Stimulated activated CD4-positive, alpha-beta T cell treated with anti-CD3 and anti-CD28 coated beads, Interleukin-15, amount 100 ng/mL, for 24 hours (primary cell): Measurements from ENCODE around the gene EPS8L3.
"Not testable (repeated sequence)": the region's sequence is repeated elsewhere in the genome, so short reads cannot be mapped to it uniquely, and the experiment has no call there.

Experiments used
- DNase-seq: peaks from one replicate; pipeline ENCODE4 v3.0.0-alpha.2; 2020

EPS8L3 gene

GRCh38 chr1:109761227-109762038 lies 2.3 kb downstream of the EPS8L3 start:
- DNase-seq: no peak

DNA sequence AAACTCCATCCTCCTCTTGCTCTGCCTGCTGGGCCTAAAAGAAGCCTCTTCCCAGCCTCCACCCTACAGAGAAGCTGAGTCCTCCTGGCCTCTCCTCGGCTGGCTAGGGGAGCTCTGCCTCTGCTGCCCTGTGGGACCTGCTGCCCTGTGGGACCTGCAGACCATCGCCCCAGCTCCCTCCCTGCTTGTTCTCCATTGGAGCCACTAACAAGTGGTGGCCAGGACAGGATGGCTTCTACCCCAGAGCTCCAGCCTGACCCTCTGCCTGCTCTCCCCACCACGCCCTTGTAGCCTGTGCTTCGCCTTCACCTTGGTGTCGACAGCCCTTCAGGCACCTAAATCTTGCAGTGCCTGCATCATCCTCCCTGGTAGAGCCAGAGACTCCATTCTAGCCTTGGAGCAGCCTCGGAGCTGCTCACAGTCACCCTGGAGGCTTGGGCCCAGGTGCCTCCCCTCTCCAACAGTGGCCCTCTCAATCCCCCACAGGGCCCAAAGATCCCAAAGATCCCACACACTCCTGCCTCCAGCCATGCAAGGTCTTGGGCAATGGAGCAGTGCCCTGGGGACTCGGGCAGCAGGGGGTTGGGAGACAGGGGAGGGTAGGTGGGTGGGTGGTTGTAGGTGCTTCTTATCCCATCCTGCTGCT lies 3.0 kb downstream of the EPS8L3 start:
- DNase-seq: no peak

- DNase-seq: no peak
These were observed 4.0 kb downstream of the EPS8L3 start for GRCh38 chr1:109759513-109760334.

DNA sequence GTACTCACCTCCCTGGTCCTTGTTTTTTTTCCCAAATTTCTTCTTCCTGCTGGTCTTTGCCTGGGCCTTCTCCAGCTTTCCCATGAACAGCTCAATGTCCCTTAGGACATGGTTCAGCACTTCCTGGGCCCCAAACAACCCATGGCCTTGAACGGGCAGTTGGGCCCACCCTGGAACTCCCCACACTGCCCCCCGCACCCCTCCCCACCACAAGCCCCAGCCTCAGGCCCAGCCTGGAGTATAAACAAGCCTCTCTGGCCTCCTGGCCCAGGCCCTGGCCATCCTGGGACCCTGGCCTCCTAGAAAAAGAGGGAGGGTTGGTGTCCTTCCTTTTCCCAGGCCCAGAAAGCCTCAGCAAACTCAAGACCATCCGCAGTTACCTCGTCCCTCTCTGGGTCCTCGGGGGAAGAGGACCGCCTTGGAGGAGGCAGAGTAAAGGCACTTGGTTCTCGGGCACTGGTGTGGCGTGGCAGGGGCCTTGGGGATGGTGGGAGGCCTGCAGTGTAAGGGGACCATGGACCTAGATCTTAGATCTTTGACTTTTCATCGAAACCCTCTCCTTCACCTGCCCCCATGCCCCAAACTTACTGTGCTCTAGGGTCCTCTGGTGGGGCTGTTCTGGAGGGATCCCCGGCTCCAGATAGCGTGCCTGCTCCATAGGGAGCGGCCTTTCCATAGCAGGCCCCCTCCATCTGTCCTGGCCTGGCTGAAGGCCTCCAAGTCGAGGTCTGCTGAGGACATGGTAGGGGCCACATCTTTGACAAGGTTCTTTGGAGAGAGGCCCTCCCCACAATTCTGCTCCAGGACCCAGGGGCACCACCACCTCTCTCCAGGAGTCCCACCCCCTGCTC lies 5.6 kb downstream of the EPS8L3 start:
- DNase-seq: no peak

GRCh38 chr1:109756848-109757521 lies 6.7 kb downstream of the EPS8L3 start:
- DNase-seq: no peak

DNA sequence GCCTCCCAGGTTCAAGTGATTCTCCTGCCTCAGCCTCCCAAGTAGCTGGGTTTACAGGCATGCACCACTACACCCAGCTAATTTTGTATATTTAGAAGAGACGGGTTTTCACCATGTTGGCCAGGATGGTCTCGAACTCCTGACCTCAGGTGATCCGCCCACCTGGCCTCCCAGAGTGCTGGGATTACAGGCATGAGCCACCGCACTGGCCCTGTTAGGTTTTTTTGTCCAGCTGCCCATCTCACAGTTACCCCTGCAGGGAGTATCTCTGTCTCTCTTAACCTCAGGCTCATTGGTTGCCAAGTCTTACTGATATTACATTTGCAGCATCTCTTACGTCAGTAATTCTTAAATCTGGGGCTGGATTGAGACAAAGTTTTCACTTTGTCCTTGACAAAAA lies 7.4 kb downstream of the EPS8L3 start:
- DNase-seq: not testable (repeated sequence)

DNA sequence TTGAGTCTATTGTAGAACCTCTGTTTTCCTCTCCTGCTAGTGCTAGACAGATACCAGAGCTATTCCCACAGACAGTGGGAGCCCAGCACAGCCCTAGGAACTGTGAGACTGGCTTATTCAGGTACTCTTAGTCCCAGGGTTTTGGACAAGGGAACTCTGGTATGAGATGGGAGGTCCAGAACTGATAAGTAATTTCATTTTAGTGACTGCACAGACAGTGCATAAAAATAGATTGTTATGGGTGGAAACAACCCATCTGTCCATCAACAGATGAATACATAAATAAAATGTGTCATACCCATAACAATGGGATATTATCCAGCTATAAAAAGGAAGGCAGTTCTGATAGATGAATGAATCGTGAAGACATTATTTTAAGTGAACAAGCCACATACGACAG lies 9.0 kb downstream of the EPS8L3 start:
- DNase-seq: no peak

DNA sequence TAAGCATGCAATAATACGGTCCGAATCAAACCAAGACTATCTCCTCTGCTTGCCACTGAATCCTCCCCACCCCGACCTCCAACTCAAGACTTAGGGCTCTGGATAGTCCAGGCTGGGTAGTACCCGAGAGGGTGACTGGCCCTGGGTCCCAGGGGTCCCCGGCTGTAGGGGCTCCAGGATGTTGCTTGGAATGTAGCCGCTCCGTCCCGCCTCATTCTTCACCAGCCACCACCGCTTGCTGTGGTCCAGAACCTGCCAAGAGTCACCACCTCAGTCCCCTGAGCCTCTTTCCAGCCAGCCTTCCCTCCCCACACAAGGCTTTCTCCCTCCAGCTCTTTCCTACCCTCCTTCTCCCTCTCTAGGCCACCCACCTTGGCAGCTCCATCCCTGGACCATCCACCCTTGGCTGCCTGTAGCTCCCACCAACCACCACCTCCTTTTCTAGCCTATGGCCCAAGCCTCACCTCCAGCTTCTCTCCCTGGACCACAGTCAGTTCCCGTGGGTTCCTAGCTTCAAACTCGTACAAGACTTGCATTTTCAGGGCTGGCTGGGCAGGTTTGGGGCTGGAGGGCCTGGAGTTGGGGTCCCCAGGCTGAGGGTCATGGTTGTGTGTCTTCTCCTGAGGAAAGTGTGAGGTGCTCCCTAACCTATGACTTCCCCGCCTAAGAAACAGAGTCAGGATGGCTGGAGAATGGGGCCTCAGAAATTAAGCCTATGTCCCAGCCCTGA lies 12.0 kb downstream of the EPS8L3 start:
- DNase-seq: no peak

- DNase-seq: no peak
These were observed 12.8 kb downstream of the EPS8L3 start for GRCh38 chr1:109750920-109751319.

DNA sequence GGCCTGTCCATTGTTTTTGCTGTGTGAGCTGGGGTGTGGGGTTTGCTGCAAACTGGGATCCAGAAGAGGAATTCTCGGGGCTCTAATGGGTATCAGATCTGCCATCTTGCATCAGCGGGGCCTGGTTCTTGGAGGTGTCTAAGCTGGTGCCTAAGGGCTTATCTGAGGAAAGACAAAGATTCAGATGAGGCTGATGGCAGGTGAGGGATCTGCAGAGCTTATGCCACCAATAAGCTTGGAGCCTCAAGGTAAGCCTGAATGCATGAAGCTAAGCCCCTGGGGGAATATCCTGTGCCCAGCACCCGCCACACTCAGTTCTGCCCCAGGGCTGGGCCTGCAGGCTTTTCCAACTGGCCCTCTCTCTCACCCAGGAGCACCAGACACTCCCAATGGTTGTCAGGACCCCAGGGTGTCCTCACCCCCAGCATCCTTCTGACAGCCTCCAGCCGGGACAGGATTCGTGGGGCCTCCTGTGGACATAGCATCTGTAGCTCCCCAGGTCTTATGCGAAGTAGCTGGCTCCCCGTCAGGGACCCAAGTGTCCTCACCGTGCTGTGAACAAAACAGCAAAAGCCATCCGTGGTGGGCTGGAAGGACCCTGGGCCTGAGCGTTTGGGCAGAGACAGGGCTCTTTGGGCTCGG lies 13.4 kb downstream of the EPS8L3 start:
- no peak for DNase-seq

DNA sequence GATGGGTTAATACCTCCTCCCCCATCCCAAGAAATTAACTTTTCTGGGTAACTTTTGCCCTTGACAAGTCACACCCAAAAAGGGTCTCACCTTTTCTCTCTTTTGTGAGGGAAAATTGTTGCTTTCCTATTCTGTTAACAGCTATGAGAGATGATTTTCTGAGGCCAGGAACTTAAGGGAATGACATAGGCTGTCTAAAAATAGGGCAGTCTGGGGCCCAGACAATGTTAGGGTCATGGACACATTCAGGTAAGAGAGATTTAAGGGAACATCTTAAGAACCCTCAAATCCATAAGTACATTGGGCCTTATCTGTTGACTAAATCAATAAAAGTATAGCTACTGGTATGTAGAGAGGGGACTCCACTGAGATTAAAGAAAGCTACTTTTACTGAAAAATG lies 14.5 kb downstream of the EPS8L3 start:
- no peak for DNase-seq

DNA sequence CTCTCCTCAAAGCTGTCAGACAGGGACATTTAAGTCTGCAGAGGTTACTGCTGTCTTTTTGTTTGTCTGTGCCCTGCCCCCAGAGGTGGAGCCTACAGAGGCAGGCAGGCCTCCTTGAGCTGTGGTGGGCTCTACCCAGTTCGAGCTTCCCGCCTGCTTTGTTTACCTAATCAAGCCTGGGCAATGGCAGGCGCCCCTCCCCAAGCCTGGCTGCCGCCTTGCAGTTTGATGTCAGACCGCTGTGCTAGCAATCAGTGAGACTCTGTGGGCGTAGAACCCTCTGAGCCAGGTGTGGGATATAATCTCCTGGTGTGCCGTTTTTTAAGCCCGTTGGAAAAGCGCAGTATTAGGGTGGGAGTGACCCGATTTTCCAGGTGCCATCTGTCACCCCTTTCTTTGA lies 15.4 kb downstream of the EPS8L3 start:
- DNase-seq: not testable (repeated sequence)

GRCh38 chr1:109740615-109741373 lies 22.9 kb downstream of the EPS8L3 start, which contains the start of gene GSTM3:
Gene GSTM3, minus strand, starts transcription at chr1:109741038. Its CDS starts 751 bp downstream, at chr1:109740287.
- DNase-seq: no peak

DNA sequence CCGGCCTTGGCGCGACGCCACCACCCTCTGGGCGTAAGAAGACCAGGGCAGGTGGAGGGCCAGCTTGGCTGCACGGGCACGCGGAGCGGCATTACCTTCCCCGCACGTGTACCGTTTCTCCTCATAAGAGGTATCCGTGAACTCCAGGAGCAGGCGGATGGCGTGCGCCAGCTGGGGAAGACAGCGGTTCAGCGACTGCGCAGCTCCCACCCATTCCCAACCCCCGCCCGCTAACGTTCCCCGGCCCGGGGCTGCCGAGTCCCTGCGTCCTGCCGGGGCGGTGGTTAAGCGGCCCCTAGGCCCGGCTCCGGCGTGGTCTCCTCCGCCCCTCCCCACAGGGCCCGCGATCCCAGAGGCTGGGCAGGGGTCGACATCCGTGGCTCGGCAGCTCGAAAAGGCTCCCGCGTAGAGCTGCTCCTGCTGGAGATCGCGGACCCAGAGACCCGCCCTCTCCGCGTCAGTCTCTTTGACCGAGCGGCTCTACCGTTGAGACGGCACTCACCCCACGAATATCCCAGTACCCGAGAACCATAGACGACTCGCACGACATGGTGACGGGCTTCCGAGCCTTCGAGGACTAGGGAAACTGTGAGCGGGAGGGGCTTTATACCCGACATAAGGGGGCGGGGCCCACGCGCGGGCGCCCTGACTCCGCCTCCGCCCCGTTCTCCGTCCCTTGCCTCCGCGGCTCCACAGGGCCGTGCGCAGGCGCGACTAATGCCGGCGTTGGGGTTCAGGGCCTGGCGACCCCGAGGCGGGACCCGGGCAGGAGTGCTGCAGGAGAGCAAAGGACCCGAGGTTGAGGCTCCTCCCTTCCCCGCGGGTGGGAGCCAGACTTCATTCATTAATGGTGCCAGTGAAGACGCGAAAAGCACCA lies 23.7 kb downstream of the EPS8L3 start:
- DNase-seq: peak; percentile 88

- DNase-seq: no peak
These were observed 30.4 kb downstream of the EPS8L3 start for GRCh38 chr1:109733236-109733870.

GRCh38 chr1:109732390-109732881 lies 31.3 kb downstream of the EPS8L3 start:
- DNase-seq: no peak

- no peak for DNase-seq
These were observed 33.1 kb downstream of the EPS8L3 start for GRCh38 chr1:109730666-109731065.

- DNase-seq: no peak
These were observed 34.9 kb downstream of the EPS8L3 start for GRCh38 chr1:109728870-109729269.
